ENCODE data around the gene URGCP. TPM values are rescaled to one million over a fixed set of nuclear protein-coding genes. Genes with fewer than 3 reads are reported as not detected.

The URGCP gene
- total RNA-seq, 2 experiments from 2014 or later, result 18.8 to 19.4 TPM

GRCh38 chr7:43877968-43878864 lies 28.2 kb downstream of the URGCP start:
- DNase-seq (no peak), ATAC-seq (no peak)
- H3K4me3 Mint-ChIP-seq, result no peak overlapping the region
- peaks cover 44% of the 10 kb centered on the region for H3K36me3 Mint-ChIP-seq (ENCODE audit: low read depth)
- no peaks in the 10 kb centered on the region for H3K27me3 Mint-ChIP-seq
- intact Hi-C loops (cut with micrococcal nuclease), result no loop called here
- no peak for TF ChIP-seq CTCF (IDR thresholded peaks at IDR 0.05)
- ChIA-PET CTCF (interaction anchor here (1.3 kb wide), 1 partner anchor 39 kb away, joined by 5 read pairs; no protein-coding TSS in a partner anchor), POLR2A (no interaction called here)
- no peaks in the 10 kb centered on the region for H3K4me1 Mint-ChIP-seq (ENCODE audit: low read depth)
- no peak overlapping the region for H3K27ac Mint-ChIP-seq
- no peaks in the 10 kb centered on the region for H3K9me3 Mint-ChIP-seq

- intact Hi-C loops (cut with micrococcal nuclease), result no loop called here
- H3K4me3 Mint-ChIP-seq, result no peak overlapping the region
- H3K36me3 Mint-ChIP-seq (ENCODE audit: low read depth), result peaks cover 43% of the 10 kb centered on the region
- ChIA-PET CTCF (interaction anchor here (1.4 kb wide), 1 partner anchor 38 kb away, joined by 3 read pairs; no protein-coding TSS in a partner anchor), POLR2A (no interaction called here)
- peaks cover 7% of the 10 kb centered on the region for H3K4me1 Mint-ChIP-seq (ENCODE audit: low read depth)
- no peak for ATAC-seq
- DNase-seq, result no peak
- H3K9me3 Mint-ChIP-seq, result no peaks in the 10 kb centered on the region
- no peak for TF ChIP-seq CTCF (IDR thresholded peaks at IDR 0.05)
- no peak overlapping the region for H3K27ac Mint-ChIP-seq
- H3K27me3 Mint-ChIP-seq, result no peaks in the 10 kb centered on the region
These were observed 29.2 kb downstream of the URGCP start for GRCh38 chr7:43876976-43877745.

GRCh38 chr7:43876241-43876640 lies 30.2 kb downstream of the URGCP start:
- Mint-ChIP-seq H3K27ac (no peak overlapping the region), H3K9me3 (no peaks in the 10 kb centered on the region), H3K27me3 (no peaks in the 10 kb centered on the region), H3K4me3 (no peak overlapping the region), H3K4me1 (ENCODE audit: low read depth) (peaks cover 8% of the 10 kb centered on the region), H3K36me3 (ENCODE audit: low read depth) (peaks cover 39% of the 10 kb centered on the region)
- DNase-seq (no peak), ATAC-seq (no peak)
- ChIA-PET CTCF (interaction anchor here (1.4 kb wide), 1 partner anchor 37 kb away, joined by 3 read pairs; no protein-coding TSS in a partner anchor), POLR2A (interaction anchor here (0.6 kb wide), 1 partner anchor 68 kb away, joined by 3 read pairs; no protein-coding TSS in a partner anchor)
- intact Hi-C loops (cut with micrococcal nuclease), result no loop called here
- no peak for TF ChIP-seq CTCF (IDR thresholded peaks at IDR 0.05)

- DNase-seq (no peak), ATAC-seq (no peak)
- CTCF ChIA-PET, result interaction anchor here (1.1 kb wide), 1 partner anchor 34 kb away, joined by 3 read pairs; no protein-coding TSS in a partner anchor
- H3K4me1 Mint-ChIP-seq (ENCODE audit: low read depth), result peaks cover 16% of the 10 kb centered on the region
- no peak overlapping the region for H3K27ac Mint-ChIP-seq
- POLR2A ChIA-PET, result interaction anchor here (1.1 kb wide), 1 partner anchor 10 kb away, joined by 3 read pairs; no protein-coding TSS in a partner anchor
- intact Hi-C loops (cut with micrococcal nuclease), result no loop called here
- peaks cover 1% of the 10 kb centered on the region for H3K9me3 Mint-ChIP-seq
- TF ChIP-seq CTCF (IDR thresholded peaks at IDR 0.05), result no peak
- H3K4me3 Mint-ChIP-seq, result no peak overlapping the region
- H3K36me3 Mint-ChIP-seq (ENCODE audit: low read depth), result peaks cover 25% of the 10 kb centered on the region
- H3K27me3 Mint-ChIP-seq, result no peaks in the 10 kb centered on the region
These were observed 33.1 kb downstream of the URGCP start for GRCh38 chr7:43873300-43873699.
